Left ventricle myocardium inferior (tissue), 1 donor: ENCODE measurements around the gene KRT36. TPM values are rescaled to one million over a fixed set of nuclear protein-coding genes. Genes with fewer than 3 reads are reported as not detected.

Experiments
- DNase-seq: peaks from one replicate; pipeline ENCODE4 v3.0.0-alpha.2; 2020
- H3K27ac ChIP-seq: fragments of 200-600 bp; replicated peaks from 2 replicates; pipeline ENCODE4 v1.8.0; 2021
- H3K27me3 ChIP-seq: fragments of 200-600 bp; 2 replicates; pipeline ENCODE4 v1.8.0; 2021; ENCODE audit warnings: low read depth
- H3K36me3 ChIP-seq: fragments of 200-600 bp; 2 replicates; pipeline ENCODE4 v1.8.0; 2021
- H3K4me1 ChIP-seq: fragments of 200-600 bp; 2 replicates; pipeline ENCODE4 v1.8.0; 2021
- H3K4me3 ChIP-seq: fragments of 200-600 bp; 2 replicates; pipeline ENCODE4 v1.8.0; 2021; ENCODE audit warnings: mild to moderate bottlenecking, moderate library complexity
- H3K9me3 ChIP-seq: fragments of 200-600 bp; replicated peaks from 2 replicates; pipeline ENCODE4 v1.8.0; 2021
- CTCF ChIP-seq: fragments of 200-600 bp; IDR thresholded peaks from 2 replicates; pipeline ENCODE4 v1.8.0; 2021; ENCODE audit warnings: antibody characterized with exemption, mild to moderate bottlenecking, borderline replicate concordance
- intact Hi-C: fragments of 100-400 bp; cut with micrococcal nuclease; formaldehyde crosslinking; loops from one replicate; pipeline ENCODE4 v1.11.0; 2022
- microRNA-seq: library from miRNA; unstranded; fragments of <30 nt; microRNA quantifications from one replicate; pipeline ENCODE4 v1.2.0, GENCODE V29; 2020
- total RNA-seq: library from RNA; stranded (reverse); fragmentation: NEBNext Ultra II Directional; extraction: Animal tissue kit (Norgen Biotek cat#: 25700); gene quantifications from one replicate; pipeline ENCODE4 v1.2.1, GENCODE V29; 2021
- donor health status: DM: no; HTN: yes; CAD: no; lungs with severe emphysema.

Gene KRT36
- total RNA-seq, 1 donor from 2014 or later, result not detected

- Histone ChIP-seq H3K9me3 (no peaks in the 10 kb centered on the region), H3K27ac (no peak overlapping the region), H3K27me3 (peaks cover 80% of the 10 kb centered on the region), H3K4me1 (peaks cover 10% of the 10 kb centered on the region), H3K36me3 (no peaks in the 10 kb centered on the region), H3K4me3 (no peak overlapping the region)
- intact Hi-C loops, result no loop called here
- no peak for DNase-seq
- TF ChIP-seq CTCF, result no peak
Measured at GRCh38 chr17:41437254-41437653, 52.5 kb downstream of the KRT36 start.

Small RNA genes lying within 50 kb of the gene (microRNA-seq; reads per million reads assigned to microRNA genes)
- gene MIR6510, result not detected

Other genes with a start within 250 kb of the KRT36 start
- not detected for gene KRTAP9-4, start 240.2 kb downstream of the KRT36 start, total RNA-seq
- gene KRTAP9-9, start 234.5 kb downstream of the KRT36 start, total RNA-seq, result not detected
- gene KRTAP9-6, start 224.5 kb downstream of the KRT36 start, total RNA-seq, result not detected
- not detected for gene KRTAP9-7, start 214.2 kb downstream of the KRT36 start, total RNA-seq
- gene KRTAP29-1, start 187.1 kb downstream of the KRT36 start, total RNA-seq, result not detected
- gene KRTAP16-1, start 180.6 kb downstream of the KRT36 start, total RNA-seq, result not detected
- gene KRTAP17-1, start 174.2 kb downstream of the KRT36 start, total RNA-seq, result not detected
- gene KRT33A, start 139.1 kb downstream of the KRT36 start, total RNA-seq, result not detected
- not detected for gene KRT33B, start 120.1 kb downstream of the KRT36 start, total RNA-seq
- gene KRT34, start 107.6 kb downstream of the KRT36 start, total RNA-seq, result not detected
- gene KRT31, start 92.3 kb downstream of the KRT36 start, total RNA-seq, result not detected
- gene KRT37, start 65.3 kb downstream of the KRT36 start, total RNA-seq, result not detected
- not detected for gene KRT38, start 48.9 kb downstream of the KRT36 start, total RNA-seq
- gene KRT32, start 22.5 kb downstream of the KRT36 start, total RNA-seq, result 0.22 TPM
- not detected for gene KRT35, start 8.8 kb downstream of the KRT36 start, total RNA-seq
- gene KRT13, start 15.7 kb upstream of the KRT36 start, total RNA-seq, result not detected
- gene KRT15, start 29.0 kb upstream of the KRT36 start, total RNA-seq, result not detected
- gene KRT19, start 38.4 kb upstream of the KRT36 start, total RNA-seq, result 0.60 TPM
- gene KRT9, start 82.1 kb upstream of the KRT36 start, total RNA-seq, result not detected
- not detected for gene KRT14, start 97.0 kb upstream of the KRT36 start, total RNA-seq
- gene KRT16, start 122.9 kb upstream of the KRT36 start, total RNA-seq, result not detected
- not detected for gene KRT17, start 134.7 kb upstream of the KRT36 start, total RNA-seq
- 1,125 TPM for gene EIF1, start 199.0 kb upstream of the KRT36 start, total RNA-seq
- not detected for gene GAST, start 222.4 kb upstream of the KRT36 start, total RNA-seq
- gene HAP1, start 244.7 kb upstream of the KRT36 start, total RNA-seq, result 0.14 TPM